Activated T-cell treated with anti-CD3 and anti-CD28 coated beads, Interleukin-2, amount 50 U/mL, for 1 hour (primary cell): ENCODE measurements around the gene EPHB2.
"Not testable (repeated sequence)": the region's sequence is repeated elsewhere in the genome, so short reads cannot be mapped to it uniquely, and the experiment has no call there.

ENCODE experiments used
- DNase-seq: peaks from one replicate; pipeline ENCODE4 v3.0.0-alpha.2; 2020

The EPHB2 gene

GRCh38 chr1:22824466-22824865 lies 113.8 kb downstream of the EPHB2 start:
- no peak for DNase-seq

DNA sequence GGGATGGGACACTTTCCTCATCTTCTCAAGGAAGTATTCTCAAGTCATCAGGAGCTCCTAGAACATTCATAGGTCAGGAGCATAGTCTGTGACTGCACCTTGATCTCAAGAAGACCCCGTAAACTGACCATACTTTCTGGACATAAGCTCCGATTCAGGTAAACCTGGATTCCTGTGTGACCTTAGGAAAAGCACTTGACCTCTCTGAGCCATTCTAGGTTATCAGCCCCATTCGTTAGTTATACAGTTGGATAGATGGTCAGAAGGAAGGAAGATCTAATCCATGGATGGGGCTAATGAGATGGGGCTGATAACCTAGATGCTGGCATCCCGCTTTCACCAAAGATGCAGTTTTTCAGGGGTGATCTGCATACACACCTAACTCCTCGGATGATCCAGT lies 114.3 kb downstream of the EPHB2 start:
- DNase-seq, result no peak

GRCh38 chr1:22825486-22826189 lies 115.0 kb downstream of the EPHB2 start:
- DNase-seq, result no peak

DNA sequence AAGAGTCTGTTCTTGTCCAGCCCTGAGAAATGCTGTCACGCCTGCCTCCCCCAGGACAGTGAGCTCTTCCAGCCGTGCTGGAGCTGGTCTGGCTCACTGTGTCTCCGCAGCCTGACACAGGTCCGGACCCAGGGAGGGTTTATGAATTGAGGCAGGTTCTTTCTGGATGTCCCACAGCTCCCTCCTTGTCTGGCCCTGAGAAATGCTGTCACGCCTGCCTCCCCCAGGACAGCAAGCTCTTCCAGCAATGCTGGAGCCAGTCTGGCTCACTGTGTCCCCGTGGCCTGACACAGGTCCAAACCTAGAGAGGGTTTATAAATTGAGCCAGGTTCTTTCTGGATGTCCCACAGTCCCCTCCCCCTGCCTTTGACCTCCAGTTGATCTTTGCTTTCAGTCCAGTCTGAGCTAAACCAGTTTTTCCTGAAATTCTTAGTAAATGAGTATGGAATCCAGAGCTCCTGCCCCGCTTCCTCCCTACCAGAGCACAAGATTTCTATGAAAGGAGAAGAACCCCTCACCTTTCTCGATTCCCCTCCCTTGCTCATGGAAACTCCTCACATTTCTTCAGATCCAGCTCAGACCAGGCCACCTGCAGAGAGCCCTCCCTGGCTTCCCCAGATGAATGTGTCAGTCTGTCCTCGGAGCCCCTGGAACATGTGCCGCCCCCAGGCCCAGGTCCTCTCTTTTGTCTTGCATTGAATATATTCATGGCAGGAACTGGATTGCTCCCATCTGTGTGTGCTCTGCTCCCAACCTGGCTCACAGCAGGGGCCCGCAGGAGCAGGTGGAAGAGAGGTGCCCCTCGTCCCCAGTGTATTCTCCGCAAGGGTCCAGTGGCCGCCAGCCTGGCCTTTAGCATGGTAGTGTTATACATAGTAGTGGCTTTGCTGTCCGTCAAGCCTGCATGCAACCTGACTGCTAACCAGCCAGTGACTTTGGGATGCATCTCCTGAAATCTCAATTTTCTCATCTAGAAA lies 116.3 kb downstream of the EPHB2 start:
- no peak for DNase-seq

- no peak for DNase-seq
Measured at GRCh38 chr1:22827666-22828483, 117.2 kb downstream of the EPHB2 start.

DNA sequence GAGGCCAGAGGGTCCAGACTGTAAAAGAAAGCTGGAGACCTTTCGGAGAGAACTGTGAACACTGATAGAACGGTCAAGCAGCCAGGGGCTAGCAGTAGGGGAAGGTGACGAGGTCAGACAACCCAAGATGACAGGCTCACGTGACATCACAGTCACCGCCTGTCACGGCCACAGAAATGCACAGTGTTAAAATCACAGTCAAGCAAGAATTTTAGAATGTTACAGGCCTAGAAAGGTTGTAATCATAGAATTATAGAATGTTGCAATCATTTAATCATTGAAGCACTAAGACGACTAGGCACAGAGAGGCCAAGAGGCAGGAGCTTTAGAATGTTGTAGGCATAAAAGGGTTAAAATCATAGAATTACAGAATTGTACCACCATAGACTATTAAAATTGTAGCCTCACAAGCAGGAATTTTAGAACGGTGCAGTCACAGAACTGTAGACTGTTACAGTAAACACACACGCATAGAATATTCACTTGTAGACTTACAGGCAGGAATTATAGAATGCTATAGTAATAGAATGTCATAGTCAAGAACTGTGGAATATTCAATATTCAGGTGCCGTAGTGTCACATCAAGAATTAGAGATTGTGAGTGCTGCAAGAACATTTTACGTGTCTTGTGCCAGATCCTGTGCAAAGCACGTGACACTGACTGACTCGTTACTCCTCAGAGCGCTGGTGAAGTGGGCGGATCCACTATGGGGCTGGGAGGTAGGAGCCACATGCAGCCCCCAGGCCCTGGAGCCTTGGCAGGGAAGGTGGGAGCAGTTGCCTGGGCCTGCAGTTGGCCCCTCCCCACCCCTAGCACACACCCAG lies 118.1 kb downstream of the EPHB2 start:
- DNase-seq, result no peak

GRCh38 chr1:22829309-22829989 lies 118.8 kb downstream of the EPHB2 start:
- no peak for DNase-seq

DNA sequence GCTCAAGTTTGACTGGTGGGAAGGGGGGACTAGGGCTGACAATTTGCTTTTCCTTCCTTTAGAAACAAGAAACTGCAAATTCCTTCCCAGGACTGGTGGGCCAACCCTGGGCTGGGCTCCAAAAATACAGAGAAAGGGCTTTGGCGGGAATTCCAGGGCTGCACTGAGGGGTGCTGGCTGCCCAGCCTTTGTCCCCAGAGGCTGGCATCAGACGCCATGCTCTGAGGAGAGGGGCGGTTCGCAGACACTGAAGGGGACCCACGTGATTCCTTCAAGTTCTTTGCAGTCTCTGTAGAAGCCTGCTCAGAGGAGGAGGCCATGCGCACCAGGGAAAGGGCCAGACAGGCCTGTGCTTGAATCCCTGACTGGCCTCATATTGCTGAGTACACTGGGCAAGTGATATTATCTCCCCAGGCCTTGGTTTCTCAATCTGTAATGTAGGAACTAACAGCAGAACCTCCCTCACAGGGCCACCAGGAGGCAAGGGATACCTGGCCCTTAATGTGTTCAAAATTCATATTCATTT lies 119.5 kb downstream of the EPHB2 start:
- DNase-seq, result no peak

GRCh38 chr1:22830757-22831340 lies 120.2 kb downstream of the EPHB2 start:
- DNase-seq, result no peak

GRCh38 chr1:22831729-22832413 lies 121.2 kb downstream of the EPHB2 start:
- DNase-seq, result no peak

DNA sequence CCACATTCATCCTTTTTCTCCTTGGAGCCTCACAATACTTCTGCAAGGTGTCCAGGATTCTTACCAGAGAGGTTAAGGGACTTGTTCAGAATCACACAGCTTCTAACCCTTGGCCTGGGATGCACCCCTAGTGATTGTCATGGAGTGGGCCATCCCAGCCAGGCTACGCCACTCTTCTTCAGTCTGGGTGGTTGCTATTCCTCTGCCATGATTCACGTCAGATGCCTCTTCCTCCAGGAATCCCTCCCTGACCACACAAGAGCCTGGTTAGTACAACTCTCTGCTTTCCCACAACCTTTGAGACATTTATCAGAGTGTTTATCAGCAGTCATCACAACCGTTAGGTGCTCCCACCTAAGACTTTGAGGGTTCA lies 121.8 kb downstream of the EPHB2 start:
- DNase-seq, result no peak

GRCh38 chr1:22833699-22834098 lies 123.1 kb downstream of the EPHB2 start:
- DNase-seq, result no peak

GRCh38 chr1:22834420-22834819 lies 123.8 kb downstream of the EPHB2 start:
- not testable (repeated sequence) for DNase-seq

DNA sequence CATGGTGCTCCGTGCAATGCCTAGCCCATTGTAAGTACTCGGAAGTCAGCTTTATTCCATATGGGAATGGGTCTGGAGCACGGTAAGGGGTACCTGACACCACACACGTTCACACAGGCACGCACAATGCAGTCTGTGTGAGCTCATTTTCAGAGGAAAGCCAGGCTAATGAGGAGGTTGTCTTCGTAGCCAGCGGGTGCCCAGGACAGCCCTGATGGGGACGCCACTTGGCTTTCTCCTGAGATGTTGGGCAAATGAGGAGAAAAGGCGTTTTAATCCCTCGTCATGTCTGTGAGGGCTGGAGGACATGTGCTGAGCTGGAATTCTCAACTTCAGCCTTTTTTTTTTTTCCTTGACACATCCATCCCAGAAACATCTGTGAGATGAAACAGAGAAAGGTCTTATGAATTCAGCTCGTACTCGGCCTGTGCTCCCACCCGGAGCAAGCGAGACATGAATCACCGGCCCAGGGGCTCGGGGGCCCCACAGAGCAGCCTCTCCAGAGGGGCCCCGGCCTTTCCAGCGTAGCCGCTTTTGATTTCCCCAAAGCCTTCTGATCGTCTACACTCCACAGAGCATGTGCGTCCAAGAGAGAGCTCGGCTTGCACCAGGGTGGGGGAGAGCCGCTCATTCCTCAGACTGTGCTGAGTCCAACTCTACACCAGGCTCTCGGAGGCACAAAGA lies 125.1 kb downstream of the EPHB2 start:
- no peak for DNase-seq

GRCh38 chr1:22836850-22837249 lies 126.2 kb downstream of the EPHB2 start:
- no peak for DNase-seq

DNA sequence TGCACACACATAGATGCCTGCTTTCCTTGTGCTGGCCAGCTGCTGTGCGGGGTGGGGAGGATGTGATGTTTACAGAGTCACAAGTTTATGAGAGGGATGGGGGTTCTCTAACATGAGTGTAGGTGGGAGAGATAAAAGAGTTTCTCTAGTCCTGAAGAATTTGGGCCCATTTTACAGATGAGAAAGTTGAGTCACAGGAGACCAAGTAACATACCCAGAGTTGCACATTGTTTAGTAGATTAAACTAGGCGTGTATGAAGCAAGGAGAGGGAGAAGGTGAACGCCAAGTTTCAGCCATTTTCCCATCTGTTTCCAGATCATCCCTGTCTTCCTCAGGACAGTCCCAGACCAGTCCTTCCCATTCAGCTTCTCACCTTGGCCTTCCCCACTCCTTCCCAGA lies 126.7 kb downstream of the EPHB2 start:
- DNase-seq, result no peak

DNA sequence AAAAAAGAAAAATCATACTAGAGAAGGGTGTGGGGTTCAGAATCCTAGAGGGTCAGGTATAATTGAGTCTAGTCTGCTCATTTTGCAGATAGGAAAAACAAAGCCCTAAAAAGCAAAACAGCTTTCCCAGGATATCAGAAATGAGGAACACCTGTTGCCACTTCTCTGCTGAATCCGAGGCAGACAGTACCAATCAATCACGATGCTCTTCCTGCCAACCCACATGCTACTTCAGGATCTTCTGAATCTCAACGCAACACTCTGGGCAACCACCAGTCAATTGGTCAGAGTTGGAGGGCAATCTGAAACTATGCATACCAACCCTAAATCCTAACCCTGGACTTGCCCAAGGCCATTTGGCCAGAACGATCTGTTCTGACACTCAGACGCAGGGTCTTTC lies 128.3 kb downstream of the EPHB2 start:
- DNase-seq, result no peak

GRCh38 chr1:22839806-22840205 lies 129.2 kb downstream of the EPHB2 start:
- DNase-seq, result no peak

DNA sequence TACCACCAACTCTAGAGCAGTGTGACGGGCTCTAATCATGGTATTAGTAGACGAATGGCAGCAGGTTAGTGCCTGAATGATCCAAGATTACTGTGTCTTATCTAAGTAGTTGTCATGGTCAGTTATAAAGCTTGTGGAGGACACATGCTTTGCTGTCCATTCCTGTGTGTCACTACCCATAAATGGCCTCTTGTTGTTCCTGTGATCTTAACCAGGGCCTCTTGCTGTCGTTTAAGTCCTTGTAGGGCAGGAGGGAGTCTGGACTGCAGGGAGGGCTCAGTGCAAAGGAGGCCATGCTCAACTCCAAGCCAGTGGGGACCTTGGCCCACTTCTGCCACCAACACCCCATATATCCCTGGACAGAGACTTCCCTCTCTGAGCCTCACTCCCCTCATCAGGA lies 130.5 kb downstream of the EPHB2 start:
- DNase-seq, result no peak

DNA sequence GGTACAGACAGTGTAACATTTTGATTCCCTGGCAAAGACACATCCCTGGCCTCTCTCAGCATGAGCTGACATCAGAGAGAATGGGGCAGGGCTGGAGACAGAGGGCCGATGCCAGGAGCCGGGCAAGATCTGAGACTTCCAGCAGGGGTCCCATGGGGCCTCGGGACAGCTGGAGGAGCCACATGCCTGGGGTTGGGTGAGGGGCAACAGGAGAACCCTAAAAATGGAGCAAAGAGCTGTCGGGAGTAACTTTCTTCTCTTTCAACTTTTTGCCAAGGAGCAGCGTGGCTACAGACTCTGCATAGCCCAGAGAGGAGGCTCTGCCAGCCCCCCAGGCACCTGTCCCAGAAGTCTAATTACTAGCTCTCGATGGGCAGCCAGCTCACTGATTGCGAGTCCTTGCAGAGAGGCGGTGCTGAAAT lies 131.2 kb downstream of the EPHB2 start:
- no peak for DNase-seq
